NCI-H146 treated with DMSO at 0.1 percent for 48 hours (cell line): Measurements from ENCODE around the gene MAPK9.

ENCODE experiments used
- DNase-seq: peaks from one replicate; lab custom pipeline; 2025; ENCODE audit not compliant: unreplicated experiment; lab: John Stamatoyannopoulos, UW

MAPK9 gene

GRCh38 chr5:180294913-180295555, 3.2 kb upstream of the MAPK9 start:
- DNase-seq = no peak

- DNase-seq = no peak
Measured at GRCh38 chr5:180294411-180294810, 2.5 kb upstream of the MAPK9 start.

- DNase-seq = no peak
Measured at GRCh38 chr5:180291234-180291940, 496 bp downstream of the MAPK9 start.

- DNase-seq = no peak
Measured at GRCh38 chr5:180290568-180291233, 1.2 kb downstream of the MAPK9 start.

GRCh38 chr5:180289966-180290365, 1.9 kb downstream of the MAPK9 start:
- DNase-seq = no peak

- DNase-seq = peak; percentile 11
Measured at GRCh38 chr5:180289433-180289832, 2.5 kb downstream of the MAPK9 start.

- DNase-seq = no peak
Measured at GRCh38 chr5:180287868-180288267, 4.0 kb downstream of the MAPK9 start.

- DNase-seq = no peak
Measured at GRCh38 chr5:180287404-180287803, 4.5 kb downstream of the MAPK9 start.

GRCh38 chr5:180284149-180284548, 7.7 kb downstream of the MAPK9 start:
- DNase-seq = no peak

- no peak for DNase-seq
Measured at GRCh38 chr5:180283026-180283615, 8.8 kb downstream of the MAPK9 start.

- no peak for DNase-seq
Measured at GRCh38 chr5:180282281-180282680, 9.6 kb downstream of the MAPK9 start.

GRCh38 chr5:180281706-180282105, 10.2 kb downstream of the MAPK9 start:
- DNase-seq = peak; percentile 86

- no peak for DNase-seq
Measured at GRCh38 chr5:180274695-180275094, 17.2 kb downstream of the MAPK9 start.

GRCh38 chr5:180271221-180271620, 20.7 kb downstream of the MAPK9 start:
- DNase-seq = no peak

GRCh38 chr5:180259260-180259611, 32.6 kb downstream of the MAPK9 start:
- no peak for DNase-seq

- no peak for DNase-seq
Measured at GRCh38 chr5:180253036-180253824, 38.7 kb downstream of the MAPK9 start.

- DNase-seq = no peak
Measured at GRCh38 chr5:180251887-180252286, 40.0 kb downstream of the MAPK9 start.

- DNase-seq = no peak
Measured at GRCh38 chr5:180251141-180251540, 40.7 kb downstream of the MAPK9 start.

GRCh38 chr5:180250329-180250728, 41.6 kb downstream of the MAPK9 start:
- DNase-seq = no peak

- no peak for DNase-seq
Measured at GRCh38 chr5:180241600-180241999, 50.3 kb downstream of the MAPK9 start.

- no peak for DNase-seq
Measured at GRCh38 chr5:180238631-180239030, 53.3 kb downstream of the MAPK9 start.
